Measurements from ENCODE around the gene NAV2.

DNA sequence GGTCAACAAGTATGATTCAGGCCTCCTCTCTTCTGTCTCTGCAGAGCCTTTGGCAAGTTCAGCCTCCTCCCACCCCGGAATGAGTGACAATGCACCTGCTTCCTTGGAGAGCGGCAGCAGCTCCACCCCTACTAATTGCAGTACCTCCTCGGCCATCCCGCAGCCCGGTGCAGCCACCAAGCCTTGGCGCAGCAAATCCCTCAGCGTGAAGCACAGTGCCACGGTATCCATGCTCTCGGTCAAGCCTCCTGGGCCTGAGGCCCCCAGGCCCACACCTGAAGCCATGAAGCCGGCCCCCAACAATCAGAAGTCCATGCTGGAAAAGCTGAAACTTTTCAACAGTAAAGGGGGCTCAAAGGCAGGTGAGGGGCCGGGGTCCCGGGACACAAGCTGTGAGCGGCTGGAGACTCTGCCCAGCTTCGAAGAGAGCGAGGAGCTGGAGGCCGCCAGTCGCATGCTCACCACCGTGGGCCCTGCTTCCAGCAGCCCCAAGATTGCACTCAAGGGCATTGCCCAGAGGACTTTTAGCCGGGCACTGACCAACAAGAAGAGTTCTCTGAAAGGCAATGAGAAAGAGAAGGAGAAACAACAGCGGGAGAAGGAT, 220.6 kb downstream of the NAV2 start:
- TF ChIP-seq, protein P1, sequence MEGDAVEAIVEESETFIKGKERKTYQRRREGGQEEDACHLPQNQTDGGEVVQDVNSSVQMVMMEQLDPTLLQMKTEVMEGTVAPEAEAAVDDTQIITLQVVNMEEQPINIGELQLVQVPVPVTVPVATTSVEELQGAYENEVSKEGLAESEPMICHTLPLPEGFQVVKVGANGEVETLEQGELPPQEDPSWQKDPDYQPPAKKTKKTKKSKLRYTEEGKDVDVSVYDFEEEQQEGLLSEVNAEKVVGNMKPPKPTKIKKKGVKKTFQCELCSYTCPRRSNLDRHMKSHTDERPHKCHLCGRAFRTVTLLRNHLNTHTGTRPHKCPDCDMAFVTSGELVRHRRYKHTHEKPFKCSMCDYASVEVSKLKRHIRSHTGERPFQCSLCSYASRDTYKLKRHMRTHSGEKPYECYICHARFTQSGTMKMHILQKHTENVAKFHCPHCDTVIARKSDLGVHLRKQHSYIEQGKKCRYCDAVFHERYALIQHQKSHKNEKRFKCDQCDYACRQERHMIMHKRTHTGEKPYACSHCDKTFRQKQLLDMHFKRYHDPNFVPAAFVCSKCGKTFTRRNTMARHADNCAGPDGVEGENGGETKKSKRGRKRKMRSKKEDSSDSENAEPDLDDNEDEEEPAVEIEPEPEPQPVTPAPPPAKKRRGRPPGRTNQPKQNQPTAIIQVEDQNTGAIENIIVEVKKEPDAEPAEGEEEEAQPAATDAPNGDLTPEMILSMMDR (IDR thresholded peaks at IDR 0.05) = no peak
- no peak for TF ChIP-seq POLR2AphosphoS5 (IDR thresholded peaks at IDR 0.05)
- TF ChIP-seq POLR2A (IDR thresholded peaks at IDR 0.05) = no peak
- TF ChIP-seq EP300 (IDR thresholded peaks at IDR 0.05; ENCODE audit: low read depth) = no peak

All from transverse colon (tissue), 4 donors.